ENCODE measurements around the gene PANX2.

DNA sequence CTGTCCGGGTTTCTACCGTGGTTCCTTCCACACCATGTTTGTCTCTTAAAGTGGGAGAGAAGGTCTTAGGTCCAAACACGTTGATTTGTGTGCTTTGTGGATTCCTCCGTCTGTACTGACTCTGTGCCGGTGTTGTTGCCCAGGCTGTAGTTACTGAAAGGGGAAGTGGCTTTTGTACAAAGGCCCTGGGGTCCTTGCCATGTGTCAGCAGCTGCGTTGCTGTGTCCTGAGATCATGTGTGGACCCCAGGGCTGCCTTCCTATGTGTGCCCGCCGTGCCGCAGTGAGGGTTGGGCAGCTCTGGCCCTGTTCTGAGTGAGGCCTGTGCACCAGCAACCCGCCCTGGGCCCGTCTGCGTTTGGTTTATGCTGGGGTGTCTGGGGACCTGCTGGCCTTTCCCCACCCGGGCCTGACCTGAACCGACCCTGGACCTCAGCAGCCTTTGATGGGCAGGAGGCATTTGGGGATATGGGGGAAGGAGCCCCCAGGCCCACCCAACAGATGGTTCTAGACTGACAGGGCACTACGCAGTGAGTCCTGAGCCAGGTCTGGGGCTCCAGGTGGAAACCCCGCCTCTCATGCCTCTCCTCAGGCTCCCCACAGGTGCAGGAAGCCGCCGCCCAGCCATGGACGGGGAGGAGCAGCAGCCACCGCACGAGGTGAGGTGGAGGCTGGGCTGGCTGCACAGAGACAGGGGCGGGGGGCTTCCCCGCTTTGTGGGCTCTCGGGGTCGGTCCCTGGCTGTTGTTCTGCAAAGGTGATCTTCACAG is 22.1 kb downstream of the PANX2 start:
- TF ChIP-seq POLR2A (IDR thresholded peaks at IDR 0.05; ENCODE audit: low read depth, low read length) = peak; percentile 44; the same call in 1 of the 2 replicates
- TF ChIP-seq TAF1 (IDR thresholded peaks at IDR 0.05; ENCODE audit: borderline replicate concordance, low read depth, low read length) = no peak
- TF ChIP-seq POLR2AphosphoS5 (IDR thresholded peaks at IDR 0.05; ENCODE audit: low read depth, low read length) = no peak
